Myocyte (in vitro differentiated cells): ENCODE data around the gene DUOXA1. TPM values are rescaled to one million over a fixed set of nuclear protein-coding genes. Genes with fewer than 3 reads are reported as not detected.
"Not testable (repeated sequence)": the region's sequence is repeated elsewhere in the genome, so short reads cannot be mapped to it uniquely, and the experiment has no call there.

ENCODE experiments used
- DNase-seq: peaks from one replicate; pipeline ENCODE4 v3.0.0-alpha.2; 2012; ENCODE audit warnings: low read depth
- total RNA-seq: library from RNA; depleted of rRNA; stranded (reverse); fragments of >200 nt; gene quantifications from 2 replicates; pipeline ENCODE4 v1.2.3, GENCODE V29; 2014

Gene DUOXA1
- total RNA-seq, 1 donor from 2014 or later, result not detected

DNA sequence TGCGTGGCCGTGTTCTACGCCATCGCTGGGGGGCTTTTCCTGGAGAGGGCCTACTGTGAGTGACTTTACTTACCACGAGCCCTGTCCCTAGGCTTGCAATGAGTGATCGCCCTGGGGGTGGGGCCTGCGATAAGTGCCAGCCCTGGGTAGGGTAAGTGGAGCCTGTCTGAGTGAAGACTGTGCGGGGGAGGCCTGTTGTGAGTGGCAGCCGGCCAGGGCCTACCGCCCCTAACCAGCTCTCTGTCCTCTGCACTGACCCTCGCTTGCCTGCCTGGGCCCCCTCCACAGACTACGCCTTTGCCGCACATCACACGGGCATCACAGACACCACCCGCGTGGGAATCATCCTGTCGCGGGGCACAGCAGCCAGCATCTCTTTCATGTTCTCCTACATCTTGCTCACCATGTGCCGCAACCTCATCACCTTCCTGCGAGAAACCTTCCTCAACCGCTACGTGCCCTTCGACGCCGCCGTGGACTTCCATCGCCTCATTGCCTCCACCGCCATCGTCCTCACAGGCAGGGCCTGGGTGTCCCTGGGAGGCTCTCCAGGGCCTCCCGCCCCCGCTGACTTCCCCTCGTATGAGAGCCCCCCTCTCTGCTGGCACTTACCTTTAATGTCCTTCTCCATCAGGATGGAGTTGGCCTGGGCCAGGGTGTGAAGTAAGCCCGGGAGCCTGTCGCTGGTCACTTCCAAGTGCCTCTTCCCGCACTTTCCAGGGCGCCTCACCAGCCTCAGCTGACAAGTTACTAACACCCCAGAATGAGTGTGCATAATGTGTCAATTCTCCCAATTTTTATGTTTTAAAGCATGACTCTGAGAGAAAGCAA, 22.5 kb upstream of the DUOXA1 start:
- no peak for DNase-seq

DNA sequence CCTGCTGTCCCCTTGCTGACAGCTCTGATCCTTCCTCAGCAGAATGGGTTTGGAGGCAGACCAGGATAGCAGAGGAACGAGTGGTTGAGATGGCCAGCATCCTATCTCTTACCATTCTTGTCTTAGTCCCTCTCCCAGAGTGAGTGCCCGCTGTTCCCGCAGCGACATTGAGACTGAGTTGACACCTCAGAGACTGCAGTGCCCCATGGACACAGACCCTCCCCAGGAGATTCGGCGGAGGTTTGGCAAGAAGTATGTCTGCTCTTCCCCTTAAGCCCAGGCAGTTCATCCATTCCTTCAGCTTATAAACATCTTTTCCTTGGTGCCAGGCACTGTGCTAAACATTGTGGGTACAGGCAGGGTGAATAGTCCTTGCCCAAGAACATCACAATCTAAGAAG, 21.3 kb upstream of the DUOXA1 start:
- DNase-seq, result no peak

DNA sequence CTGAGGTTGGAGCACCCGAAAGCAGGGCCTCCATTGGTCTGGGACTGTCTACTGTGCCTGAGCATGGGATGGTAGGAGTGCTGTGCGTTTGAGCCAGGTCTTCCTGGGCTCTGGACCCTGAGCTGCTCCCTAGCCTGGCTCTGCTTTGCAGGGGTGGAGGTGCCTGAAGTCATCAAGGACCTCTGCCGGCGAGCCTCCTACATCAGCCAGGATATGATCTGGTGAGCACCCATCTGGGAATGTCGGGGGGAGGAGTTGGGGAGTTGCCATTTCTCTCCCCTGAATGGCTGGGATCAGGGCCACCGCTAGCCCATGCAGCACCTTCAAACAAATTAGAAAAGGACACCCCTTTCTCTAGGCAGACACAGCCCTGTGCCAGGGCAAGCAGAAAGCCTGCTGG, 20.8 kb upstream of the DUOXA1 start:
- no peak for DNase-seq

DNA sequence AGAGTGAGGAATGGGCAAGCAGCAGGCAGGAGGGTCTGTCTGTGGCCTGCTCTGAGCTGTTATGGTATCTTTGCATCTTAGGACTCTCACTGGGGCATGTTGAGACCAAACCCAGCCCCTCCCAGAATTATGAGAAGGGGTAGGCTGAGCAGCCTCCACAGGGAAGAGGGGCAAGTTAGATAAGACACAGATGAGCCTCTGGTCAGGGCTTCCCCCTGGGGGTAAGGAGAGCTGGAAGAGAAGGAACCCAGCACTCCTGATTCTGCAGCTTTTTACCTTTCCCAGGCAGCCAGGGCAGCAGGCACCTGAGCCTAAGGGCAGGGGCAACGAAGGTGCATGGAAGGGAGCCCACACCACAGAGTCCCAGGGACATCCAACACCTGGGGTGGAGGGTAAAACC, 19.4 kb upstream of the DUOXA1 start:
- no peak for DNase-seq

DNA sequence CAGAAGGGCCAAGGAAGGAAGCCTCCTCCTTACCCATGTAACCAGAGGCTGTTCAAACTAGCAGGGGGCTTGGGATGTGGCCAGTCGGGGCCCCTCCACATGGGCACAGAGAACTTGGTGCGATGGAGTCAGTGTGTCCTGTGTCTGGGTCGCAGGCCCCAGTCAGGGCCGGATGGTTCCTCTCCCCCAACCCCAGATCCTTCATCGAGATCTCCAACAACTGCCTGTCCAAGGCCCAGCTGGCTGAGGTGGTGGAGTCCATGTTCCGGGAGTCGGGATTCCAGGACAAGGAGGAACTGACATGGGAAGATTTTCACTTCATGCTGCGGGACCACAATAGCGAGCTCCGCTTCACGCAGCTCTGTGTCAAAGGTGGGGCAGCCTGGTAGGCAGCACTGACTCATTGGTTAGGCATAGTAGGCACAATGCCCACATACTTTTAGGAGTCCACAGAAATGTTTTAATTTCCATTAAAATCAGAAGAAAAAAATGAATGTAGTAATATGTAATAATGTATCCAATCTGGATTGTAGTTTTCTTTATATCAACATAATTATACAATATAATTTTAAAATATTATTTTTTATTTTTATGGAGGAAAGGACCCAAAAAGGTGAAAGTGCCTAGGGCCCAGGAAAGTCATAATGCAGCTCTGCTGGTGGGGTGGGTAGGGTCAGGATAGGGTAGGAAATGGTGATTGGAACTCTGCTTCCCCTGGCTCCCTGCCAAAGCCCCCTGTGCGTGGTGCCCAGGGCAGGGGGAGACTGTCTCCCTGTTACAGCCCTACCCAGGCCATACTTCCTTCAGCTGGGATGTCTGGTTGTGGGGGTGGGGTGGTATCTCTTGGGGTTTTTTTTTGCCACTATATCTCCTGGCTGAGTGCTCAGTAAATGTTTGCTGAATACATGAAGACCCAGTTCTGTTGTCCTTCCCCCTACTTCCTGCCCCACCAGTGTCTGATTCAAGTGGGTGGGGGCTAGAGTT, 18.7 kb upstream of the DUOXA1 start:
- no peak for DNase-seq

DNA sequence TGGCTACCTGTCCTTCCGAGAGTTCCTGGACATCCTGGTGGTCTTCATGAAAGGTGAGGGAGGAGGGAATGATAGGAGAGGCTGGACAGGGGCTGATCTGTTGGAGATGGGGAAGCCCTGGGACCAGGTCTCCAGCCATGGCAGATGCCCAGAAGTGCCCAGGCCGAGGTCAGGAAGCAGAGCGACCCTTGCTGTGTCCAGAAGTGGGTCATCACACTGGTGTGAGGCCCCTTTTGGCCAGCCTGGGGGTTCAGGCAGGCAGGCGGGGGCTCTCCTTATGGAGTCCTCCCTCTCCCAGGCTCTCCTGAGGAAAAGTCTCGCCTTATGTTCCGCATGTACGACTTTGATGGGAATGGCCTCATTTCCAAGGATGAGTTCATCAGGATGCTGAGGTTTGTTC, 17.9 kb upstream of the DUOXA1 start:
- no peak for DNase-seq

DNA sequence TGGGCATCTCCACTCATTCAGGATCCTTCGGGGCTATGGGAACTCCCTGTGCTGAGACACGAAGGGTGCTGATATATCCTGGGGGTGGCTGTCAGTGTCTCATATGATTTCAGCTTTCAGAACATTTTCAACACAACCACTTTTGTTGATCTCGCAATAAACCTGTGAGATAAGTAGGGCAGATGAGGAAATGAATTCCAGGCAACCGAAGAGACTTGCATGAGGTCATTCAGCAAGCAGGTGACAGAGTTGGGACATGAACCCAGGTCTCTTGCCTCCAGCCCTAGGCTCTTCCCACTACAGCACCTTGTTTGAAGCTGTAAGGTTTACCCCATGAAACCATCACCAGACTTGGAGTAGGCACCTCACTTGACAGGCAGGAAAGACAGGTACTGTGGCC, 16.7 kb upstream of the DUOXA1 start:
- DNase-seq, result no peak

DNA sequence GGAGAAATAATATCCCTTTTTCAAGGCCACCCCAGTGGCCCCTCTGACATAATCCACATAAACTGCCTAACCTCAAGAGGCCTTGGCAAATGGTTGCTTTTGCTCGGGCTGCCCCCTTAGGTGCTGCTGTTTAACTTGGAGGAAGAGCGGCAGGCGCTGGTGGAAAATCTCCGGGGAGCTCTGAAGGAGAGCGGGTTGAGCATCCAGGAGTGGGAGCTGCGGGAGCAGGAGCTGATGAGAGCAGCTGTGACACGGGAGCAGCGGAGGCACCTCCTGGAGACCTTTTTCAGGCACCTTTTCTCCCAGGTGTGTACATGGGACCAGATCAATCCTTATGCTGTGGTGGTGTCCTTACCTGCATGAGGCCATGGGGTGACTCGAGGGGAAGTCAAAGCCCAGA, 15.1 kb upstream of the DUOXA1 start:
- DNase-seq, result no peak

DNA sequence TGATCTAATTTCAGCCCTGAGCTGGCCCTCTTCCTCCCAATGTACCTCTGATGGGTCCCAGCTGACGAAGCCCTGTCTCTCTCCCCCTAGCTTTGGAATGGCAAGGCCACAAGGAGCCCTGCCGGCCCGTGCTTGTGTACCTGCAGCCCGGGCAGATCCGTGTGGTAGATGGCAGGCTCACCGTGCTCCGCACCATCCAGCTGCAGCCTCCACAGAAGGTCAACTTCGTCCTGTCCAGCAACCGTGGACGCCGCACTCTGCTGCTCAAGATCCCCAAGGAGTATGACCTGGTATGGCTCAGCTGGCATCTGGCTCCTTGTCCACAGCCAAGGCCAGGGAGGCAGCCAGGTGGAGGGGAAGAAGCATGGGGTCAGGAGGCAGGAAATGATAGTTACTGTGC, 14.3 kb upstream of the DUOXA1 start:
- DNase-seq, result no peak

DNA sequence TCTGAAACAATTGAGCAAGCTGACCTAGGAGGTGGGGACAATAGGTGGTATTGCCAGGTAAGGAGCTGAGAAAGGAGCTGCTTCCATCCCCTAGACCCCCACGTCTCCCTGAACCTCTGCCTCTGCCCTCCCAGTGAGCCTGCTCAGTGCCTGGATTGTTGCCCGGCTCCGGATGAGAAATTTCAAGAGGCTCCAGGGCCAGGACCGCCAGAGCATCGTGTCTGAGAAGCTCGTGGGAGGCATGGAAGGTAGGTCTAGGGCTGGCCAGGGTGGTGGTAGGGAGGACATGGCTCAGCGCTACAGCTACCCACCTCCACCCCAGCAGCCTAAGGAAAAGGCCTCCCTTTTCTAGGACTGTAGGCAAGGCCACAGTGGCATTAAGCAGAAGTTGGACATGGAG, 13.4 kb upstream of the DUOXA1 start:
- DNase-seq, result no peak

DNA sequence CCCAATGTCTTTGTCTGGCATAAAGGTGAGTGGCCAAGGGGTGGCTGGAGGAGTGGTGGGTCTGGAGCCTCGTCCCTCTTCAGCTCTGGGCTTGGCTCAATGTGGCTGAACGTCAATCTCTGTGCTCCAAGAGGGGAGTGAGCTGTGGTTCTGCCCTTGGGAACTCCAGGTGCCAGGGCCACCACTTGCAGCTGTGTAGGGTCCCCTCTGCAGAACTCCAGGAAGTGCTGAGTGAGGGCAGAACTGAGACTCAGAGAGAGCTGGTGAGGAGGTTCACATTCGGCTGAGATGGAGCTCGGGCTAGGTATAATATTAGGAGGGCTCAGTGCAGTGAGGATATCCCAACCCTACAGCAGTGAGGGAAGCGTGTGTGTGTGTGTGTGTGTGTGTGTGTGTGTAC, 11.7 kb upstream of the DUOXA1 start:
- no peak for DNase-seq

DNA sequence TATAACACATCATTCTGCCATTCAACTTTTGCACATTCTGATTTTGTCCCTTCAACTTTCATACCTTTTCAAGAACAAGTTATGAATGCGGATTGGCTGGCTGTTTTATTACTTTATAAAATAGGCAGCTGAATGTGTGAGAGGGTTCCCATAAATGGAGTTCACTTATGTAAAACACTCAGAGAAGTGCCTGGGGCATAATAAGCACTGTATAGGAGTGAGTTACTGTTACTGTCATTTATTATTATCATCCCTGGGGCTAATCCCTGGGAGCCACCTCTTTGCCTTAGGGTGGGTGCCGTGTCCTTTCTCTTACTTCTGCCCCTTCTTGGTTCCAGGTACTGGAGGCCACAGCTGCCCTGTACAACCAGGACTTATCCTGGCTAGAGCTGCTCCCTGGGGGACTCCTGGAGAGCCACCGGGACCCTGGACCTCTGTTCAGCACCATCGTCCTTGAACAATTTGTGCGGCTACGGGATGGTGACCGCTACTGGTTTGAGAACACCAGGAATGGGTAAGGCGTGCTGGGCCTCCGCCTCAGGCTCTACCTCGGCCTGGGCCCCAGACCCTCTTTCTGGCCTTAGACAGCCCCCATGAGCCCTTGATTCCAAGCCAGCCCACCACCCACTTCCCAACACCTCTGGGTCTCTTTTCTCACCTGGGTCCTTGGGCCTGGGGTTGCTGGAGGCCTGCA, 11.0 kb upstream of the DUOXA1 start:
- no peak for DNase-seq

DNA sequence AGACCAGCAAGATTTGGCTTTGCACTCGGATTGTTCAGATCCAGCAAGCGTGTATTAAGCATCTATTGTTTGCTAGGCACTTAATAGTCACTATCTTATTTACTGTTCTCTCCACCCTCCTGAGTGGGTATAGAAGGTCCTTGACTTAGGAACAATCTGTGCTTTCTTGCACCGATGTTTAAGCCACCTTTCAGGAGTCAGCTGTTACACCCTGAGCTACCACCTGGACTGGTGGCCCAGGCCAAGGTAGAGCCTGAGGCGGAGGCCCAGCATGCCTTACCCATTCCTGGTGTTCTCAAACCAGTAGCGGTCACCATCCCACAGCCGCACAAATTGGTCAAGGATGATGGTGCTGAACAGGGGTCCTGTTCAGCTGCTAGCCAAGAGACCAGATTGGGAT, 10.1 kb upstream of the DUOXA1 start:
- DNase-seq, result no peak

DNA sequence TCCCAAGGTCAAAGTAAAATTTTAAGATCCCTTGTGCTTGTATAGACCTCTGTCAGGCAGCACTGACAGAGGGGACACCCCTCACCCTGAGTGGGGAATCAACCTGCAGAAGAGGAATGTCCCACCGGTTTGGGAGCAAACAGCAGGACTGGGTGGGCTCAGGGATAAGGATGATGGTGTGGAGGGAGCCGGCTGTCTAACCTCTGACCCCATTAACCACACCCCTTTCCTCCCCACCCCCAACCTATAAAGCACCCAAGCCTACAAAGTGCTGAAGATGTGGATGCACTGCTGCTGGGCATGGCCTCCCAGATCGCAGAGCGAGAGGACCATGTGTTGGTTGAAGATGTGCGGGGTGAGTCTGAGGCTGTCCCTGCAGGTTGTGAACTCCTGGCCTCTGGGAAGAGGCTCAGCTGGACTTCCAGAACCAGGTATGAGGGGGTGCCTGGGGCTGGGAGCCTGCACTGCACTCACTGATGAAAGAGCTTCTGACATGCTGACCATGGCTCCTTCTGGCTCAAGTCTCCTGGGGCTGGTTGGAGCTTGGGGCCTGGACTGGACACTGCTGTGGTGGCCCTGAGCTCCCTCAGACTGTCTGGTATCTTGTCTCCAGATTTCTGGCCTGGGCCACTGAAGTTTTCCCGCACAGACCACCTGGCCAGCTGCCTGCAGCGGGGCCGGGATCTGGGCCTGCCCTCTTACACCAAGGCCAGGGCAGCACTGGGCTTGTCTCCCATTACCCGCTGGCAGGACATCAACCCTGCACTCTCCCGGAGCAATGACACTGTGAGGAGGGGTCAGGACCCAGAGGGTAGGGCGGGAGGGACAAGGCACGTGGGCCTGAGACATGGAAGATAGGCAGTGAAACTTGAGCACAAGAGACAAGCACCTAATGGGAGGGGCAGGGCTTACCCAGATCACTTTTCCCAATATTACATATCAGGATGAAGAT, 9.4 kb upstream of the DUOXA1 start:
- DNase-seq, result no peak

DNA sequence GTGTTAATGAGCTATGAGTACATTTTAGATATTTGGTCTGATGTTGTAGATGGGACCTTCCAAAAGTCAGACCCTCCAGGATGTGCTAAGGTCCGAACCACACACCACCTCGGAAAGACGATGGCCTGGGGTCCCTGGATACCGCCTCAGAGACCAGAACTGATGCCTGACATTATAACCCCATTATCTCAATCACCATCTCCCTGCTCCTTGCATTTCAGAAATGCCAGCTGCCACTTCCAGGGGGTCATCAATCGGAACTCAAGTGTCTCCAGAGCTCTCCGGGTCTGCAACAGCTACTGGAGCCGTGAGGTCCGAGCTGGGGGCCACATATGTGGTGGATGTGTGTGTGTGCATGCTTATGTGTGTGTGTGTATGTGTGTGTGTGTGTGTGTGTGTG, 8.0 kb upstream of the DUOXA1 start:
- no peak for DNase-seq

DNA sequence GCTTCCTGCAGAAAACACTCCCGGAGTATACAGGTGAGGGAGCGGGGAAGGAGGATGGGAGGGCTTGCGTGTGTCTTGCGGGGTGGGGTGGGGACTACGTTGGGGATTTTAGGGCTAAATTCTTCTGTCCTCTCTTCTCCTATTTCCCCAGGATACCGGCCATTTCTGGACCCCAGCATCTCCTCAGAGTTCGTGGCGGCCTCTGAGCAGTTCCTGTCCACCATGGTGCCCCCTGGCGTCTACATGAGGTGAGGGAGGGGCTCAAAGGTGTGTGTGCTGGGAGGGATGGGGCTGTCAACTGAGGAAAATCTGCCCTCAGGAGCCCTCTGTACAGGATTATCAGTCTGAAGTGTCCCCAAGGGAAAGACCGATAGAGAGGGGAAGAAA, 6.7 kb upstream of the DUOXA1 start:
- no peak for DNase-seq

DNA sequence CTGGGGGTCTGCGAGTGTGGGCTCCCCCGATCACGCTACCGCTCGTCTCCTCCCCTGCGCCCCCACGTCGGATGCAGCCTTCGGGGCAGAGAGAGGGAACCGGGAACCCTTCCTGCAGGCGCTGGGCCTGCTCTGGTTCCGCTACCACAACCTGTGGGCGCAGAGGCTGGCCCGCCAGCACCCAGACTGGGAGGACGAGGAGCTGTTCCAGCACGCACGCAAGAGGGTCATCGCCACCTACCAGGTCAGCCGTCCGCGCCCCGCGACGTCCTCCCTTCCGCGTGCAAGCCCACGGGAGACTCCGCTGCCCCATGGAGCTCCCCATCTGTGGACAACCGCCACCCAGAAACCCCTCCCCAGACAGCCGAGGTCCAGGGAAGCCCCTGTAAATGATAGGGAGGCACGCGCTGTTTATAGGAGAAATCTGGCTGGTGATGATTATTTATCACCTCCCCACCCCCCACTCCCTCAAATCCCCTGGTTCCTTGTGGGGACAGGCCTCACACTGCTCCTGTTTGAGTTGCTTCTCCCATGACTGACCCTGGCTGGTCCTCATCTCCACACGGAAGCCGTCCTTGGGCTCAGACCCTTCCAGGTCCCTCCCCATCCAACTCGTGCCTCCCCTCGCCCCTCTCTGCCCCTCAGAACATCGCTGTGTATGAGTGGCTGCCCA, 6.2 kb upstream of the DUOXA1 start:
- DNase-seq, result not testable (repeated sequence)

DNA sequence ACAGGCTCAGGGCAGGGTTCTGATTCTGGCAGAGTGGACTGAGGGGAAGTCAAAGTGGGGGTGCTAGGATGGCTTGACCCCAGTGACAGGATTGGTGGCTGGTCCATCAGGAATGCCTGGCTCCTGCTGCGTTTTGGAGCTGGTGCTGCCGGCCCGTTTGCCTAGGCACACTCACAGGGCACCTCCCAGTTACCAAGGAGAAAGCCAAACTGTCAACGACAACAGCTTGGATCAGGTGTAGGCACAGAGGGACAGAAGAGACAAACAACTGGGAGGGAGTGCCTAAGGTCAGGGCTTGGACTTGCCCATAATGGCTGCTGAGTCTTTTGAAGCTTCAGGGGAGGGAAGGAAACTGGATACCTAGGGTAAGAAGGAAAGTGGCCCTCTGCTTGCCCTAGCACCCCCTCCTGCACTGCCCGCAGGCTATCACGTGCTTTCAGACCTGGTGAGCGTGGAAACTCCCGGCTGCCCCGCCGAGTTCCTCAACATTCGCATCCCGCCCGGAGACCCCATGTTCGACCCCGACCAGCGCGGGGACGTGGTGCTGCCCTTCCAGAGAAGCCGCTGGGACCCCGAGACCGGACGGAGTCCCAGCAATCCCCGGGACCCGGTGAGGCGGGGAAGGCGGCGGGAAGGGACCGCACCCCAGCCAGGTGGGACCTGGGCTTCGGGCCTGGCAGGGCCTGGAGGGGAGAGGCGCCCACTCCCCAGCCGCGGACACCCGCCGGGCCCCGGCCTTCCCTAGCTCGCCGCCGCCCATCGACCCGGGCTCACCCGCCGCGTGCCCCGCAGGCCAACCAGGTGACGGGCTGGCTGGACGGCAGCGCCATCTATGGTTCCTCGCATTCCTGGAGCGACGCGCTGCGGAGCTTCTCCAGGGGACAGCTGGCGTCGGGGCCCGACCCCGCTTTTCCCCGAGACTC, 5.3 kb upstream of the DUOXA1 start:
- DNase-seq, result no peak

DNA sequence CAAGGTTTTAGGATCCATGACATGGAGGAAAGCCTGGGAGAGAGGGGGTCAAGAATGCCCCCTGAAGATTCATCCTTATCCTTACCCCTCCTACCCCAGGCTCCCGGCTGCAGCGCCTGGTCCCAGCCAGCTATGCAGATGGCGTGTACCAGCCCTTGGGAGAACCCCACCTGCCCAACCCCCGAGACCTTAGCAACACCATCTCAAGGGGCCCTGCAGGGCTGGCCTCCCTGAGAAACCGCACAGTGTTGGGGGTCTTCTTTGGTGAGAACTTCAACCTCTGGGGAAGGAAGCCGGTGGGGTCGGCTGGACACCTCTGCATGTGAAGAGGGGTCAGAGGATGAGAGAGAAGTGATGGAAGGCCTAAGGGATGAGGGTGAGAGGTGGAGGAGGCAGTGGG, 4.4 kb upstream of the DUOXA1 start:
- DNase-seq, result no peak
